Mesenchymal stem cell (in vitro differentiated cells and primary cell): ENCODE data around the gene SH3RF2.

Experiments used
- DNase-seq: peaks from one replicate; pipeline ENCODE4 v3.0.0-alpha.2; 2013
- H2AFZ ChIP-seq: one replicate; pipeline ENCODE4 v1.6.1; 2013; ENCODE audit warnings: low read depth, mild to moderate bottlenecking, control low read depth, inconsistent platforms, low read length, moderate library complexity
- H2AK5ac ChIP-seq: 2 replicates; pipeline ENCODE4 v1.6.1; 2013; ENCODE audit warnings: low read length, moderate library complexity, mild to moderate bottlenecking, inconsistent platforms; ENCODE audit not compliant: severe bottlenecking
- H2BK120ac ChIP-seq: one replicate; pipeline ENCODE4 v1.6.1; 2013; ENCODE audit warnings: low read depth, mild to moderate bottlenecking, inconsistent platforms, low read length, moderate library complexity
- H2BK12ac ChIP-seq, 2 experiments: one replicate each; pipeline ENCODE4 v1.6.1; 2013; ENCODE audit warnings: inconsistent platforms in 2 of 2, low read length in 2 of 2, mild to moderate bottlenecking in 2 of 2, moderate library complexity in 2 of 2, control low read depth in 1 of 2
- H2BK15ac ChIP-seq: one replicate; pipeline ENCODE4 v1.6.1; 2013; ENCODE audit warnings: mild to moderate bottlenecking, low read depth, inconsistent platforms; ENCODE audit not compliant: poor library complexity, severe bottlenecking
- H2BK5ac ChIP-seq: 2 replicates; pipeline ENCODE4 v1.6.1; 2013; ENCODE audit warnings: low read depth, mild to moderate bottlenecking, low read length, control low read depth, inconsistent platforms; ENCODE audit not compliant: poor library complexity, severe bottlenecking
- H3K14ac ChIP-seq, 2 experiments: one replicate each; pipeline ENCODE4 v1.6.1; 2013; ENCODE audit warnings: inconsistent platforms in 2 of 2, low read length in 2 of 2, control low read depth in 1 of 2, mild to moderate bottlenecking in 1 of 2, moderate library complexity in 1 of 2
- H3K18ac ChIP-seq, 2 experiments: one replicate each; pipeline ENCODE4 v1.6.1; 2013; ENCODE audit warnings: inconsistent platforms in 2 of 2, low read length in 2 of 2, control low read depth in 1 of 2, low read depth in 1 of 2, mild to moderate bottlenecking in 1 of 2
- H3K23ac ChIP-seq, 2 experiments: one replicate each; pipeline ENCODE4 v1.6.1; 2013; ENCODE audit warnings: inconsistent platforms in 2 of 2, low read length in 2 of 2, mild to moderate bottlenecking in 2 of 2, moderate library complexity in 2 of 2, control low read depth in 1 of 2
- H3K27ac ChIP-seq: 2 replicates; pipeline ENCODE4 v1.5.1; 2013; ENCODE audit warnings: mild to moderate bottlenecking, moderate library complexity, low read length, control low read depth, inconsistent platforms; ENCODE audit not compliant: poor library complexity, severe bottlenecking
- H3K27me3 ChIP-seq, 2 experiments: 2 replicates each; pipeline versions ENCODE4 v1.6.1 to v1.7.0; 2013; ENCODE audit warnings: low read length in 2 of 2, mild to moderate bottlenecking in 2 of 2, moderate library complexity in 2 of 2, control low read depth in 1 of 2, inconsistent platforms in 1 of 2; ENCODE audit not compliant: control insufficient read depth in 1 of 2, insufficient read depth in 1 of 2
- H3K36me3 ChIP-seq, 2 experiments: 2 replicates each; pipeline versions ENCODE4 v1.6.1 to v1.7.0; 2013; ENCODE audit warnings: low read length in 2 of 2, control low read depth in 1 of 2, inconsistent platforms in 1 of 2, low read depth in 1 of 2, mild to moderate bottlenecking in 1 of 2; ENCODE audit not compliant: insufficient read depth in 2 of 2, control insufficient read depth in 1 of 2
- H3K4ac ChIP-seq, 2 experiments: one replicate each; pipeline ENCODE4 v1.6.1; 2013; ENCODE audit warnings: inconsistent platforms in 2 of 2, low read length in 2 of 2, mild to moderate bottlenecking in 2 of 2, moderate library complexity in 2 of 2, control low read depth in 1 of 2, low read depth in 1 of 2
- H3K4me1 ChIP-seq: 2 replicates; pipeline ENCODE4 v1.6.1; 2013; ENCODE audit warnings: low read depth, low read length, control low read depth; ENCODE audit not compliant: control insufficient read depth, insufficient read depth
- H3K4me2 ChIP-seq: 2 replicates; pipeline ENCODE4 v1.6.1; 2013; ENCODE audit warnings: low read length, mild to moderate bottlenecking, inconsistent platforms; ENCODE audit not compliant: poor library complexity, severe bottlenecking
- H3K4me3 ChIP-seq, 2 experiments: 2 replicates each; pipeline versions ENCODE4 v1.5.1 to v1.7.0; 2013; ENCODE audit warnings: low read length in 2 of 2, mild to moderate bottlenecking in 2 of 2, control low read depth in 1 of 2, low read depth in 1 of 2; ENCODE audit not compliant: insufficient read depth in 1 of 2
- H3K79me1 ChIP-seq: replicated peaks from 2 replicates; pipeline ENCODE4 v1.6.1; 2013; ENCODE audit warnings: mild to moderate bottlenecking, control low read depth, low read length, inconsistent platforms; ENCODE audit not compliant: poor library complexity, severe bottlenecking
- H3K9ac ChIP-seq: 2 replicates; pipeline ENCODE4 v1.7.0; 2013; ENCODE audit warnings: mild to moderate bottlenecking, low read length, moderate library complexity
- H3K9me3 ChIP-seq: 2 replicates; pipeline ENCODE4 v1.7.0; 2013; ENCODE audit warnings: mild to moderate bottlenecking, low read length; ENCODE audit not compliant: control insufficient read depth
- H4K8ac ChIP-seq: one replicate; pipeline ENCODE4 v1.6.1; 2013; ENCODE audit warnings: inconsistent platforms, mild to moderate bottlenecking, low read length, moderate library complexity
- H4K91ac ChIP-seq: one replicate; pipeline ENCODE4 v1.6.1; 2013; ENCODE audit warnings: mild to moderate bottlenecking, low read length, inconsistent platforms
- WGBS: methylation state at CpG from one replicate; pipeline ENCODE4 v1.1.7; 2013; ENCODE audit warnings: mixed read lengths; 5-methylcytosine and 5-hydroxymethylcytosine counted together

SH3RF2 gene

DNA sequence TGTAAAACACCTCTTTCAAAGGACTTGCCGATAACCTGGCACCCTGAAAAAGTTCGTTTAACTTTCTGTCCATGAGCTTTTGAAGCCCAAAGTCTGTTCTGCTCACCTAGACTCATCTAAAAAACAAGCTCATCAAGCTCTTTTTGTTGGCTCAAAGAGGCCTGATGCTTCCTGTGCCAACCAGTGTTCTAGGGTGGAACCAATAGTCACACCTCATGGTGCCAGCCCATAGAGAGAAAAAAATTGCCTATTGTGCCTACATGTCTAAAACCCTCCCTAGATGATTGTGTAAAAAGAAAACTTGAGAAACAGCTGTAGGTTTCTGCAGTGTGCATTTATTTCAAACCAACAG, 4.7 kb downstream of the SH3RF2 start:
- H3K23ac ChIP-seq: no peak overlapping the region
- no peak overlapping the region for H4K8ac ChIP-seq
- no peak overlapping the region for H3K4me3 ChIP-seq
- H2AK5ac ChIP-seq: no peak overlapping the region
- DNase-seq: no peak
- no peak overlapping the region for H3K27ac ChIP-seq
- peaks cover 3% of the 10 kb centered on the region for H3K79me1 ChIP-seq
- no peaks in the 10 kb centered on the region for H3K9me3 ChIP-seq
- H3K36me3 ChIP-seq: no peaks in the 10 kb centered on the region
- no peak overlapping the region for H2BK12ac ChIP-seq
- H2BK5ac ChIP-seq: no peak overlapping the region
- H3K27me3 ChIP-seq: no peaks in the 10 kb centered on the region
- H2AFZ ChIP-seq: no peak overlapping the region
- H2BK15ac ChIP-seq: no peak overlapping the region
- H3K14ac ChIP-seq: no peak overlapping the region
- H4K91ac ChIP-seq: no peak overlapping the region
- H3K4ac ChIP-seq: no peak overlapping the region
- no peak overlapping the region for H3K9ac ChIP-seq
- 91% methylated on average over 2 of the region's 2 CpGs for WGBS
- peaks cover 11% of the 10 kb centered on the region for H3K4me1 ChIP-seq
- no peak overlapping the region for H2BK120ac ChIP-seq
- H3K4me2 ChIP-seq: no peak overlapping the region
- no peak overlapping the region for H3K18ac ChIP-seq

DNA sequence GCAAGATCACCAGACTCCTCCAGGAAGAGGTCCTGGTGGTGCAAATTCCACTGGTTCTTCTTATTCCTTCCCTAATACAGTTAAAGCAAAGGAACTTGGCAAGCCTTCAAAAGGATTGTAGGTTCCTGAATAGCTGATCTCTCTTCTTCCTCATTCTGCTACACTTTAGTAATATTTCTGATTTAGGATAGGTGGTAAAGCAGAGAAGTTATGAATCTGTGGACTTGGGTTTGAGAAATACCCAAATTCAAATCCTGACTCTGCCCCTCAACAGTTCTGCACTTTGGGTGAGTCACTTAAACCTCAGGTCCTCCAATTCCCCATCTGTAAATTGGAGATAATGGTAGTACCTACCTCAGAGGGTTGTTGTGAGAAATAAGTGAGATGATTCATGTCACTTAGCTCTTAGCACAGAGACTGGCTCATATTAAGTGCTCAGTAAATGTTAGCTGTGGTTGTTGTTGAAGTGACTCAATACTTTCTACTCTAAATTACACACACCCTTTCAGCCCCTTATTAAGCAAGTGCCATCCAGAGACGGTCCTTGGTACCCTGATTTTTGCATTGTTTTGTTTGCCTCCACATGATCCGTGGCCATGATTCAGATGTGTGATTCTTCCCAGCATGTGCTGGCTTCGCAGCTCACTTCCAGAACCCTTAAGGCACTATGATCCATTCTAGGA, 5.2 kb downstream of the SH3RF2 start:
- Histone ChIP-seq H2BK120ac (no peak overlapping the region), H3K79me1 (peaks cover 3% of the 10 kb centered on the region), H2BK12ac (no peak overlapping the region), H3K27me3 (no peaks in the 10 kb centered on the region), H3K18ac (no peak overlapping the region), H2AK5ac (no peak overlapping the region), H3K9ac (no peak overlapping the region), H4K91ac (no peak overlapping the region), H3K14ac (no peak overlapping the region), H3K4me1 (peaks cover 11% of the 10 kb centered on the region), H3K4ac (no peak overlapping the region), H3K9me3 (no peaks in the 10 kb centered on the region), H2BK15ac (no peak overlapping the region), H2AFZ (no peak overlapping the region), H3K4me3 (no peak overlapping the region), H3K4me2 (no peak overlapping the region), H3K23ac (no peak overlapping the region), H2BK5ac (no peak overlapping the region), H4K8ac (no peak overlapping the region), H3K36me3 (no peaks in the 10 kb centered on the region), H3K27ac (no peak overlapping the region)
- 36% methylated on average over 3 of the region's 3 CpGs for WGBS
- peak; percentile 49 for DNase-seq

DNA sequence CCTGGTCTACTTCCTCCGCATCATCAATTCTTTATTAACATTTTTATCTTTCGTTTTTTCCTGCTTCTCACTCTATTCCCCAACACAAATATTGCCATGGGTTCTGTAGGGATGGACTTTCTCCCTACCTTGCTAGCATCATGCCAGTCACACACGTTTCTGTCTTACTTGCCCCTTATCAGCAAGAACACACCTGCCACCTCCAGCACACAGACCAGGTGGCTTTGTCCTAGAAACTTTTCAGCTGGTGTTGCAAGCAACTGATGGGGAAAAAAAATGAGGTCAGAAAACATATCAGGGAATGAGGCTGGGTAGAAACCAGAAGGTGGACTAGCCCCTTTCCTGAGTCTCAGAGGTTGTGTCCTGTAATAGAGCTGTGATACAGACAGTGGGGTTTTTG, 5.8 kb downstream of the SH3RF2 start:
- peak overlapping the region; percentile 26 for H2AK5ac ChIP-seq
- no peak overlapping the region for H2BK15ac ChIP-seq
- H3K4me3 ChIP-seq: no peak overlapping the region
- H3K4ac ChIP-seq: no peak overlapping the region
- no peak overlapping the region for H3K18ac ChIP-seq
- H2BK5ac ChIP-seq: no peak overlapping the region
- H3K4me1 ChIP-seq: peaks cover 11% of the 10 kb centered on the region
- no peaks in the 10 kb centered on the region for H3K9me3 ChIP-seq
- no peak overlapping the region for H2BK12ac ChIP-seq
- no peak overlapping the region for H3K27ac ChIP-seq
- H3K9ac ChIP-seq: no peak overlapping the region
- H2AFZ ChIP-seq: no peak overlapping the region
- no peak overlapping the region for H3K4me2 ChIP-seq
- no peak overlapping the region for H3K23ac ChIP-seq
- no peak overlapping the region for H4K91ac ChIP-seq
- DNase-seq: no peak
- no peaks in the 10 kb centered on the region for H3K27me3 ChIP-seq
- no peak overlapping the region for H4K8ac ChIP-seq
- WGBS: 93% methylated on average over 3 of the region's 3 CpGs
- no peak overlapping the region for H2BK120ac ChIP-seq
- peaks cover 3% of the 10 kb centered on the region for H3K79me1 ChIP-seq
- no peaks in the 10 kb centered on the region for H3K36me3 ChIP-seq
- no peak overlapping the region for H3K14ac ChIP-seq

DNA sequence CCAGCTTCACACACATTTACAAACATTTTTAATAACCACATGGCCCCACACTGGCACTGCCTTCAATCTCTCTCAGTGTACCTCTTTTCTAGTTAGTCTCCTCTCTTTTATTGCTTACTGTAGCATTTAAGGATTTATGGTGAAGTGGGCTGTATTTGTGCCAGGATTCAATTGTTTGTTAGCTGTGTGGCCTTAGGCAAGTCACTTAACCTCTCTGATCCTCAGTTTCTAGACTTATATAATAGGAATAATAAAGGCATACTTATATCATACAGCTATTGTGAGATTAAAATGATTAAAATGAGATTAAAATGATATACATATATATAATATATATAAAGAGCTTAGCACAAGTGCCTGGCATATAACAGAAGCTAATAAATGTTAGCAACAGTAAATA, 6.4 kb downstream of the SH3RF2 start:
- H3K4me2 ChIP-seq: no peak overlapping the region
- H3K4ac ChIP-seq: no peak overlapping the region
- no peak overlapping the region for H2BK120ac ChIP-seq
- H3K27me3 ChIP-seq: no peaks in the 10 kb centered on the region
- H3K9me3 ChIP-seq: no peaks in the 10 kb centered on the region
- no peak overlapping the region for H4K91ac ChIP-seq
- no peak overlapping the region for H2BK12ac ChIP-seq
- no peak overlapping the region for H2BK15ac ChIP-seq
- H2AFZ ChIP-seq: no peak overlapping the region
- peaks cover 3% of the 10 kb centered on the region for H3K79me1 ChIP-seq
- no peak overlapping the region for H2BK5ac ChIP-seq
- H3K36me3 ChIP-seq: no peaks in the 10 kb centered on the region
- peak overlapping the region; percentile 26 for H2AK5ac ChIP-seq
- no peak overlapping the region for H3K18ac ChIP-seq
- H3K9ac ChIP-seq: no peak overlapping the region
- peaks cover 7% of the 10 kb centered on the region for H3K4me1 ChIP-seq
- no peak overlapping the region for H3K14ac ChIP-seq
- no peak for DNase-seq
- no peak overlapping the region for H4K8ac ChIP-seq
- no peak overlapping the region for H3K4me3 ChIP-seq
- H3K27ac ChIP-seq: no peak overlapping the region
- no peak overlapping the region for H3K23ac ChIP-seq
